IMR-90 (cell line): Measurements from ENCODE around the gene ELAVL4. TPM values are rescaled to one million over a fixed set of nuclear protein-coding genes. Genes with fewer than 3 reads are reported as not detected.
"Not testable (repeated sequence)": the region's sequence is repeated elsewhere in the genome, so short reads cannot be mapped to it uniquely, and the experiment has no call there.

ENCODE experiments used
- ATAC-seq: fragments of 200-7000 bp; cut with Tn5 transposase; 2 replicates; pipeline ENCODE4 v1.9.1; 2020; ENCODE audit warnings: low read depth, mild to moderate bottlenecking, moderate library complexity
- BruUV-seq: library from RNA; stranded (reverse); fragments of 400-500 nt; replicated peaks from 2 replicates; lab custom pipeline; 2021; lab: Mats Ljungman, UMichigan
- CTCF ChIA-PET: fragments of 300-600 bp; formaldehyde crosslinking; extraction: SDS; loops from one replicate; lab custom pipeline; 2021; ENCODE audit warnings: antibody characterized with exemption; lab: Yijun Ruan, JAX
- POLR2A ChIA-PET: fragments of 300-600 bp; sonication (Branson Sonifier 250); formaldehyde crosslinking; loops from one replicate; lab custom pipeline; 2022; ENCODE audit warnings: antibody characterized with exemption; ENCODE audit not compliant: unreplicated experiment; lab: Charles Lee
- DNase-seq: peaks from one replicate; pipeline ENCODE4 v3.0.0; 2013
- H2AFZ ChIP-seq: replicated peaks from 2 replicates; pipeline ENCODE3; 2013; ENCODE audit warnings: low read length, mild to moderate bottlenecking; ENCODE audit not compliant: poor library complexity
- H2AK5ac ChIP-seq: 2 replicates; pipeline ENCODE4 v1.6.1; 2013; ENCODE audit warnings: low read depth, low read length, inconsistent platforms
- H2AK9ac ChIP-seq: replicated peaks from 2 replicates; pipeline ENCODE3; 2013; ENCODE audit warnings: mild to moderate bottlenecking, low read depth, low read length, moderate library complexity; ENCODE audit not compliant: poor library complexity
- H2BK120ac ChIP-seq: 2 replicates; pipeline ENCODE4 v1.6.1; 2013; ENCODE audit warnings: low read depth, low read length, inconsistent platforms
- H2BK15ac ChIP-seq: 3 replicates; pipeline ENCODE4 v1.6.1; 2013; ENCODE audit warnings: low read depth, low read length, inconsistent platforms
- H2BK20ac ChIP-seq: 2 replicates; pipeline ENCODE4 v1.6.1; 2013; ENCODE audit warnings: low read depth, mild to moderate bottlenecking, inconsistent platforms, low read length, moderate library complexity
- H2BK5ac ChIP-seq: 2 replicates; pipeline ENCODE4 v1.6.1; 2013; ENCODE audit warnings: mild to moderate bottlenecking, low read depth, low read length, inconsistent platforms; ENCODE audit not compliant: poor library complexity, severe bottlenecking
- H3K14ac ChIP-seq: replicated peaks from 2 replicates; pipeline ENCODE4 v1.6.1; 2013; ENCODE audit warnings: low read depth, low read length, inconsistent platforms
- H3K18ac ChIP-seq: 2 replicates; pipeline ENCODE4 v1.6.1; 2013; ENCODE audit warnings: low read depth, low read length, control low read depth
- H3K23ac ChIP-seq: 2 replicates; pipeline ENCODE4 v1.6.1; 2013; ENCODE audit warnings: low read depth, low read length, inconsistent platforms
- H3K27ac ChIP-seq: 2 replicates; pipeline ENCODE4 v1.5.1; 2013; ENCODE audit warnings: mild to moderate bottlenecking, control low read depth, low read length; ENCODE audit not compliant: insufficient read depth
- H3K27me3 ChIP-seq: 2 replicates; pipeline ENCODE4 v1.6.1; 2013; ENCODE audit warnings: low read length; ENCODE audit not compliant: control insufficient read depth, insufficient read depth
- H3K36me3 ChIP-seq: 2 replicates; pipeline ENCODE4 v1.6.1; 2013; ENCODE audit warnings: low read length, mixed read lengths; ENCODE audit not compliant: control insufficient read depth, insufficient read depth
- H3K4ac ChIP-seq: 2 replicates; pipeline ENCODE4 v1.6.1; 2013; ENCODE audit warnings: low read depth, low read length, inconsistent platforms
- H3K4me1 ChIP-seq: 2 replicates; pipeline ENCODE4 v1.6.1; 2013; ENCODE audit warnings: low read length, mixed read lengths; ENCODE audit not compliant: control insufficient read depth, insufficient read depth
- H3K4me2 ChIP-seq: 2 replicates; pipeline ENCODE4 v1.6.1; 2013; ENCODE audit warnings: low read depth, mild to moderate bottlenecking, control low read depth, low read length, moderate library complexity
- H3K4me3 ChIP-seq: 2 replicates; pipeline ENCODE4 v1.5.1; 2013; ENCODE audit warnings: low read depth, mild to moderate bottlenecking, control low read depth, low read length, moderate library complexity; ENCODE audit not compliant: insufficient read depth
- H3K56ac ChIP-seq: 2 replicates; pipeline ENCODE4 v1.6.1; 2013; ENCODE audit warnings: low read length, inconsistent platforms; ENCODE audit not compliant: insufficient read depth; ENCODE audit errors: extremely low read depth
- H3K79me1 ChIP-seq, 2 experiments: 2 replicates each; pipeline ENCODE4 v1.6.1; 2013; ENCODE audit warnings: low read length in 2 of 2, inconsistent platforms in 1 of 2, low read depth in 1 of 2
- H3K9ac ChIP-seq: 2 replicates; pipeline ENCODE4 v1.6.1; 2013; ENCODE audit warnings: low read depth, low read length, control low read depth
- H3K9me1 ChIP-seq: 2 replicates; pipeline ENCODE4 v1.6.1; 2013; ENCODE audit warnings: low read length, inconsistent platforms; ENCODE audit not compliant: insufficient read depth
- H3K9me3 ChIP-seq: 2 replicates; pipeline ENCODE4 v1.6.1; 2013; ENCODE audit warnings: low read length; ENCODE audit not compliant: control insufficient read depth, insufficient read depth
- H4K20me1 ChIP-seq: 2 replicates; pipeline ENCODE4 v1.6.1; 2013; ENCODE audit warnings: low read length, inconsistent platforms; ENCODE audit not compliant: insufficient read depth
- H4K5ac ChIP-seq: 2 replicates; pipeline ENCODE4 v1.6.1; 2013; ENCODE audit warnings: mild to moderate bottlenecking, low read depth, low read length, control low read depth
- H4K8ac ChIP-seq, 2 experiments: 2 replicates each; pipeline ENCODE4 v1.6.1; 2013; ENCODE audit warnings: low read depth in 2 of 2, low read length in 2 of 2, control low read depth in 1 of 2, inconsistent platforms in 1 of 2
- H4K91ac ChIP-seq: 2 replicates; pipeline ENCODE4 v1.6.1; 2013; ENCODE audit warnings: low read depth, low read length, inconsistent platforms; ENCODE audit not compliant: insufficient read depth
- MAZ ChIP-seq: IDR thresholded peaks from 2 replicates; pipeline ENCODE4 v1.6.1; 2012; ENCODE audit warnings: low read depth, mild to moderate bottlenecking, low read length, improper control_type of control experiment, moderate library complexity, borderline replicate concordance
- MXI1 ChIP-seq: IDR thresholded peaks from 2 replicates; pipeline ENCODE4 v1.6.1; 2012; ENCODE audit warnings: low read depth, mild to moderate bottlenecking, low read length, moderate library complexity, borderline replicate concordance
- WGBS, 2 experiments: methylation state at CpG; one replicate each; pipeline versions ENCODE4 v1.1.5 to v1.1.7; 2013; ENCODE audit warnings: missing lambda C conversion rate in 2 of 2; ENCODE audit not compliant: insufficient read length in 1 of 2; ENCODE audit errors: extremely low coverage in 2 of 2; 5-methylcytosine and 5-hydroxymethylcytosine counted together
- dilution Hi-C: fragments of 300-500 bp; cut with HindIII; formaldehyde crosslinking; loops from one replicate; pipeline ENCODE4 v1.14.3; 2018; ENCODE audit warnings: low sequenced_read_pairs; ENCODE audit not compliant: unreplicated experiment
- in situ Hi-C: fragments of 300-500 bp; cut with MboI; formaldehyde crosslinking; loops from 3 replicates; pipeline ENCODE4 v1.14.3; 2019; ENCODE audit warnings: low sequenced_read_pairs, inconsistent platforms, mixed read lengths
- intact Hi-C: fragments of 100-400 bp; cut with micrococcal nuclease; formaldehyde crosslinking; loops from 2 replicates; pipeline ENCODE4 v1.10.0; 2022
- polyA plus RNA-seq, 3 experiments: library from polyadenylated mRNA; depleted of rRNA; stranded (reverse); fragments of >200 nt; gene quantifications; 2 replicates each; pipeline ENCODE4 v1.2.3, GENCODE V29; 2012; ENCODE audit warnings: low replicate concordance in 1 of 3
- total RNA-seq: library from RNA; depleted of rRNA; stranded (reverse); fragments of >200 nt; gene quantifications from 2 replicates; pipeline ENCODE4 v1.2.3, GENCODE V29; 2012

ELAVL4 gene
- total and polyA plus RNA-seq, 2 of the 4 experiments (the other 2 are of a cell fraction): not detected

DNA sequence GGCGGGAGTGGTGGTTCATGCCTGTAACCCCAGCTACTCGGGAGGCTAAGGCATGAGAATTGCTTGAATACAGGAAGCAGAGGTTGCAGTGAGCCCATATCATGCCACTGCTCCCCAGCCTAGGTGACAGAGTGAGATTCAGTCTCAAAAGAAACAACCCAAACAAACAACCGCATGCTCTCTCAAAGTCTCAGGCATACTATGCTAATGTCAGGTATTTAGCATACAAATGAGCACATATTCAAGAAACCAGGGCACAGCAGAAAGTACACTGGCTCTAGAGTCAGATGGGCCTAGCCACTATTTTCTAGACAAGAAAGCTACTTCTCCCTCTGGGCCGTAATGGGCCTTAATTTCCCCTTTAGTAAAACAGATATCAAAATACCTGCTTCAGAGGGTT is 55.0 kb downstream of the ELAVL4 start:
- Histone ChIP-seq H2AK5ac (no peak overlapping the region), H2BK5ac (no peak overlapping the region), H2BK15ac (no peak overlapping the region), H2BK120ac (no peak overlapping the region), H3K27ac (no peak overlapping the region), H4K5ac (no peak overlapping the region), H3K36me3 (no peaks in the 10 kb centered on the region), H3K4ac (no peak overlapping the region), H3K27me3 (no peaks in the 10 kb centered on the region), H4K8ac (no peak overlapping the region), H2AK9ac (no peak overlapping the region), H3K4me2 (no peak overlapping the region), H3K4me1 (no peaks in the 10 kb centered on the region), H3K9me3 (no peaks in the 10 kb centered on the region; the same call in 1 of the 2 replicates), H3K9me1 (no peaks in the 10 kb centered on the region), H3K18ac (no peak overlapping the region), H3K23ac (no peak overlapping the region), H4K20me1 (no peaks in the 10 kb centered on the region), H3K4me3 (no peak overlapping the region), H3K9ac (no peak overlapping the region), H3K79me1 (no peaks in the 10 kb centered on the region), H3K56ac (no peak overlapping the region), H4K91ac (no peak overlapping the region), H2AFZ (no peak overlapping the region), H3K14ac (no peak overlapping the region), H2BK20ac (no peak overlapping the region)
- 40% methylated on average over 1 of the region's 4 CpGs; no CpG with 5 or more reads in 1 of the 2 experiments for WGBS, 2 experiments
- in situ Hi-C loops (no loop called here), intact Hi-C loops (no loop called here), dilution Hi-C loops (no loop called here)
- TF ChIP-seq MXI1 (no peak), MAZ (no peak)
- ATAC-seq (no peak), DNase-seq (no peak)
- ChIA-PET POLR2A (no interaction called here), CTCF (interaction anchor here (0.6 kb wide), 1 partner anchor 38 kb away, joined by 3 read pairs; no protein-coding TSS in a partner anchor)
- no TSS peak for BruUV-seq

DNA sequence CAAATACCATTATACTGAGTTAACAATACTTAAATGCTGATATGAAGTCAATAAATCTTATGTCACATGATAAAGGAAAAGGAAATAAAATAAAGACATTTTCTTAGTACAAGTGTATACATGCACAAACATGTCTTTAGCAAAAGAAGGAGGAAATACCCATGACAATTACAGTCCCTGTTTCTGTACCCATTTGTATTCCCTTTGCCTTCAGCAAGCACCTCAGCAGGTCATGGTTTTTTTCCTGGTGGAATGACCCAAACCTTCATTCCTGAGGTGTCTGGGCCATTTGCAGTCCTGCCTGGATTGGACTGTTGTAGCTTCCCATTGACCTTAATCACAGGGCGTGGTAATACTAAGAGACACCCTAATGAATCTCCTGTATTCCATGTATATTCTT is 57.6 kb downstream of the ELAVL4 start:
- in situ Hi-C loops, H2BK120ac ChIP-seq, H4K8ac ChIP-seq, H2BK5ac ChIP-seq, H3K56ac ChIP-seq, H3K23ac ChIP-seq, dilution Hi-C loops, H3K27me3 ChIP-seq, H2AK9ac ChIP-seq, DNase-seq, H2AK5ac ChIP-seq, H3K9me1 ChIP-seq, H4K91ac ChIP-seq, H3K9ac ChIP-seq, H2AFZ ChIP-seq, H3K4me1 ChIP-seq, H3K27ac ChIP-seq, H3K14ac ChIP-seq, H3K4me2 ChIP-seq, H4K5ac ChIP-seq, H3K4ac ChIP-seq, ATAC-seq, H3K4me3 ChIP-seq, intact Hi-C loops, POLR2A ChIA-PET, BruUV-seq, H3K79me1 ChIP-seq, H3K36me3 ChIP-seq, H3K9me3 ChIP-seq, H4K20me1 ChIP-seq, CTCF ChIA-PET, H2BK20ac ChIP-seq, H2BK15ac ChIP-seq, H3K18ac ChIP-seq: not testable (repeated sequence)
- no CpG with 5 or more reads among the region's 1 CpG for WGBS, 2 experiments
